Prostate gland (tissue), 2 donors: ENCODE data around the gene CTH.

Source experiments
- POLR2A ChIP-seq: fragments of 450-650 bp; IDR thresholded peaks from one replicate; pipeline ENCODE4 v1.6.1; 2016; ENCODE audit warnings: antibody characterized with exemption, mild to moderate bottlenecking
- POLR2AphosphoS5 ChIP-seq: sonication (generic); formaldehyde crosslinking; IDR thresholded peaks from one replicate; pipeline ENCODE4 v1.6.1; 2017; ENCODE audit warnings: antibody characterized with exemption
- TF ChIP-seq, protein P1 (sequence below), 4 experiments: fragments of 200-600 bp in 2 of 4; fragments of 450-650 bp in 2 of 4; sonication (generic) in 2 of 4; IDR thresholded peaks; 1 replicate in 3 of 4; 2 replicates in 1 of 4; pipeline ENCODE4 v1.5.1; 2016 to 2019; ENCODE audit warnings: antibody characterized with exemption in 4 of 4, mild to moderate bottlenecking in 2 of 4, moderate library complexity in 2 of 4

DNA sequence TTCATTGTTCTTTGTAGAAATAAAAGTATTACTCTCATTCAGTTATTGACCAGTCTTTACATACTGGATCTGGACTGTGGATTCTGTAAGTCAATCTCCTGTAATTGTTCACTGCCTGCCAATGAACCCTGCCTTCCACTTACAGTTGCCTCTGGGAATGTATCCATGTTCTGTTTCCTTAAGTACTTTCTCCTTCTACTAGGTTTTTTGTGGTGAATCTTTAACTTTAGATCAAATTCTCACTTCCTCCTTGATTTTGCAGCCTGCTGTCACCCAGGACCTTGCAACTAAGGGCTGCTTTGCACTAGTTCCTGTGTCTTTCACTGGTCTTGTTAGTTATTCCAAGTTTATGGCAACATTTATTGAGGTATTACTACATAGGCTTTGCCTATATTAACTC, 28.4 kb upstream of the CTH start:
- no peak for TF ChIP-seq POLR2A
- TF ChIP-seq, protein P1, sequence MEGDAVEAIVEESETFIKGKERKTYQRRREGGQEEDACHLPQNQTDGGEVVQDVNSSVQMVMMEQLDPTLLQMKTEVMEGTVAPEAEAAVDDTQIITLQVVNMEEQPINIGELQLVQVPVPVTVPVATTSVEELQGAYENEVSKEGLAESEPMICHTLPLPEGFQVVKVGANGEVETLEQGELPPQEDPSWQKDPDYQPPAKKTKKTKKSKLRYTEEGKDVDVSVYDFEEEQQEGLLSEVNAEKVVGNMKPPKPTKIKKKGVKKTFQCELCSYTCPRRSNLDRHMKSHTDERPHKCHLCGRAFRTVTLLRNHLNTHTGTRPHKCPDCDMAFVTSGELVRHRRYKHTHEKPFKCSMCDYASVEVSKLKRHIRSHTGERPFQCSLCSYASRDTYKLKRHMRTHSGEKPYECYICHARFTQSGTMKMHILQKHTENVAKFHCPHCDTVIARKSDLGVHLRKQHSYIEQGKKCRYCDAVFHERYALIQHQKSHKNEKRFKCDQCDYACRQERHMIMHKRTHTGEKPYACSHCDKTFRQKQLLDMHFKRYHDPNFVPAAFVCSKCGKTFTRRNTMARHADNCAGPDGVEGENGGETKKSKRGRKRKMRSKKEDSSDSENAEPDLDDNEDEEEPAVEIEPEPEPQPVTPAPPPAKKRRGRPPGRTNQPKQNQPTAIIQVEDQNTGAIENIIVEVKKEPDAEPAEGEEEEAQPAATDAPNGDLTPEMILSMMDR (IDR thresholded peaks at IDR 0.05): no peak
- no peak for TF ChIP-seq POLR2AphosphoS5
